K562 (cell line): ENCODE measurements around the gene PGAP3. TPM values are rescaled to one million over a fixed set of nuclear protein-coding genes. Genes with fewer than 3 reads are reported as not detected.

Experiments used
- ARNT ChIP-seq, 2 experiments: fragments of 450-650 bp; IDR thresholded peaks; 2 replicates each; pipeline ENCODE4 v1.6.1; 2016; ENCODE audit warnings: mild to moderate bottlenecking in 1 of 2
- CREBBP ChIP-seq: IDR thresholded peaks from one replicate; pipeline ENCODE4 v1.6.1; 2012; ENCODE audit warnings: low read depth, mild to moderate bottlenecking, control low read depth, inconsistent platforms, low read length
- DDX20 ChIP-seq: fragments of 450-650 bp; IDR thresholded peaks from 2 replicates; pipeline ENCODE4 v1.6.1; 2016; ENCODE audit warnings: missing genetic modification characterization, low read depth, mild to moderate bottlenecking, missing compliant biosample characterization, moderate library complexity
- E4F1 ChIP-seq: fragments of 250-450 bp; sonication (Bioruptor Pico); IDR thresholded peaks from 2 replicates; pipeline ENCODE4 v1.5.0; 2021; ENCODE audit warnings: mild to moderate bottlenecking, borderline replicate concordance
- GTF2A2 ChIP-seq: IDR thresholded peaks from 2 replicates; pipeline ENCODE4 v1.6.1; 2016; ENCODE audit warnings: mild to moderate bottlenecking, missing genetic modification characterization, missing compliant biosample characterization
- HDAC8 ChIP-seq: fragments of 450-650 bp; IDR thresholded peaks from 2 replicates; pipeline ENCODE4 v1.6.1; 2016; ENCODE audit warnings: mild to moderate bottlenecking, missing genetic modification characterization, moderate library complexity, missing compliant biosample characterization
- MBD2 ChIP-seq: sonication (generic); IDR thresholded peaks from 2 replicates; pipeline ENCODE4 v1.6.1; 2016; ENCODE audit warnings: low read depth, borderline replicate concordance
- MECOM ChIP-seq: fragments of 250-450 bp; sonication (Bioruptor Pico); IDR thresholded peaks from 2 replicates; pipeline ENCODE4 v1.8.0; 2022; ENCODE audit warnings: inconsistent platforms
- MTA3 ChIP-seq: fragments of 450-650 bp; formaldehyde crosslinking; IDR thresholded peaks from 2 replicates; pipeline ENCODE4 v1.6.1; 2017; ENCODE audit warnings: mild to moderate bottlenecking, borderline replicate concordance
- MYNN ChIP-seq, 2 experiments: sonication (generic); formaldehyde crosslinking in 1 of 2; IDR thresholded peaks; 2 replicates each; pipeline versions ENCODE4 v1.5.0 to v1.6.1; 2016 to 2020; ENCODE audit warnings: antibody characterized with exemption in 1 of 2, missing genetic modification reagents in 1 of 2
- POLR2AphosphoS5 ChIP-seq: IDR thresholded peaks from 2 replicates; pipeline ENCODE4 v1.6.1; 2011; ENCODE audit warnings: mild to moderate bottlenecking, low read depth, low read length, moderate library complexity; ENCODE audit not compliant: control insufficient read depth, insufficient read depth
- SP1 ChIP-seq: sonication (generic); formaldehyde crosslinking; IDR thresholded peaks from 2 replicates; pipeline ENCODE4 v1.8.1; 2022; ENCODE audit warnings: mild to moderate bottlenecking, missing genetic modification reagents
- TFAP4 ChIP-seq: sonication (generic); formaldehyde crosslinking; IDR thresholded peaks from 2 replicates; pipeline ENCODE4 v1.8.0; 2022; ENCODE audit warnings: missing genetic modification reagents, mild to moderate bottlenecking, moderate library complexity, borderline replicate concordance
- TRIM24 ChIP-seq, 2 experiments: fragments of 450-650 bp; IDR thresholded peaks; 2 replicates each; pipeline ENCODE4 v1.6.1; 2016
- ZFP36 ChIP-seq: fragments of 150-350 bp; IDR thresholded peaks from 2 replicates; pipeline ENCODE4 v1.6.1; 2018; ENCODE audit warnings: low read length, low read depth; ENCODE audit not compliant: partially characterized antibody
- ZNF212 ChIP-seq: fragments of 450-650 bp; formaldehyde crosslinking; IDR thresholded peaks from 2 replicates; pipeline ENCODE4 v1.4.0; 2020; ENCODE audit warnings: mild to moderate bottlenecking
- ZNF316 ChIP-seq: fragments of 450-650 bp; IDR thresholded peaks from 2 replicates; pipeline ENCODE4 v1.6.1; 2016
- ZNF589 ChIP-seq: fragments of 200-800 bp; sonication (Bioruptor generic); IDR thresholded peaks from 2 replicates; pipeline ENCODE4 v1.6.1; 2016; ENCODE audit warnings: low read depth, missing genetic modification characterization, missing compliant biosample characterization
- ZNF717 ChIP-seq: fragments of 250-450 bp; sonication (Bioruptor Pico); IDR thresholded peaks from 2 replicates; pipeline ENCODE4 v1.5.0; 2021
- polyA plus RNA-seq, 8 experiments: library from polyadenylated mRNA; depleted of rRNA in 4 of 8; stranded (reverse) in 5 of 8; unstranded in 3 of 8; fragments of >200 nt; fragmentation: Nextera tagmentation in 2 of 8; fragmentation: Illumina TruSeq in 1 of 8; extraction: Ambion mirVana in 2 of 8; extraction: Trizol in 1 of 8; gene quantifications; 2 replicates each; pipeline versions ENCODE4 v1.2.1 to v1.2.3, GENCODE V29; 2011 to 2014; ENCODE audit warnings: inconsistent platforms in 1 of 8, missing spikeins in 1 of 8
- total RNA-seq, 7 experiments: library from RNA; depleted of rRNA in 6 of 7; stranded (reverse); fragments of >200 nt in 6 of 7; fragmentation: Illumina TruSeq in 2 of 7; extraction: Trizol in 2 of 7; gene quantifications; 2 replicates each; pipeline versions ENCODE4 v1.2.1 to v1.2.3, GENCODE V29; 2011 to 2021; ENCODE audit warnings: low replicate concordance in 1 of 7
- TF ChIP-seq, protein P1 (sequence below): fragments of 450-650 bp; formaldehyde crosslinking; IDR thresholded peaks from 2 replicates; pipeline ENCODE4 v1.4.0; 2022; ENCODE audit warnings: mild to moderate bottlenecking, moderate library complexity
- TF ChIP-seq, protein P2 (sequence below), 2 experiments: IDR thresholded peaks; 2 replicates each; pipeline ENCODE4 v1.6.1; 2012; ENCODE audit warnings: improper control_type of control experiment in 2 of 2, low read depth in 2 of 2, low read length in 2 of 2, borderline replicate concordance in 1 of 2
- TF ChIP-seq, protein P3 (sequence below), 2 experiments: fragments of 250-450 bp in 1 of 2; fragments of 450-650 bp in 1 of 2; sonication (Bioruptor Pico) in 1 of 2; IDR thresholded peaks; 2 replicates each; pipeline versions ENCODE4 v1.6.1 to v1.8.0; 2016 to 2021; ENCODE audit warnings: mild to moderate bottlenecking in 2 of 2, moderate library complexity in 2 of 2, missing compliant biosample characterization in 1 of 2, missing genetic modification characterization in 1 of 2

Gene PGAP3
- total and polyA plus RNA-seq, 9 of the 15 experiments (the other 6 are each of a cell fraction or from before 2014, with no cell fraction given): 0.38 to 9.4 (median 4.5) TPM

DNA sequence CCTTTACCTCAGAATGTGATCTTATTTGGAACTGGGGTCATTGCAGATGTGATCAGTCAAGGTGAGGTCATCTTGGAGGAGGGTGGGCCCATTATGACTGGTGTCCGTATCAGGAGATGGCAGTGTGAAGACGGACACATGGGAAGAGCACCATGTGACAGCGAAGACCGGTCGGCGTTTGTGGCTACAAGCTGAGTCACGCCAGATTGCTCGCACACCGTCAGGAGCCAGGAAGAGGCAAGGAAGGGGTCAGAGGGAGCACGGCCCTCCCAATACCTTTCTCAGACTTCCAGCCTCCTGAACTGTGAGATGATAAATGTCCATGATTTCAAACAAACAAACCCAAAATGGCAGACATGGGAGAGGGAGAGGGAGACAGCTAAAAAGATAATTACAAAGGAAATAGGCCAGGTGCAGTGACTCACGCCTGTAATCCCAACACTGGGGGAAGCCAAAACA, 37.7 kb downstream of the PGAP3 start (continued):
- TF ChIP-seq ZNF589 (CRISPR knock-in tag) (peak; percentile 63; the same call in 1 of the 2 replicates), SP1 (CRISPR knock-in tag) (no peak), TFAP4 (CRISPR knock-in tag) (peak; percentile 76; the same call in 1 of the 2 replicates), MTA3 (peak; percentile 80), ARNT (IDR thresholded peaks at IDR 0.05) (peak in 1 of 2 experiments; percentile 77; a peak in 2 of 4 replicates), POLR2AphosphoS5 (peak; percentile 53; the same call in 1 of the 2 replicates), E4F1 (CRISPR knock-in tag) (no peak), ZNF316 (peak; percentile 92), MYNN (IDR thresholded peaks at IDR 0.05) (peak; percentile 51; the same call in 1 of the 2 replicates), MYNN (CRISPR knock-in tag; IDR thresholded peaks at IDR 0.05) (no peak), HDAC8 (tag) (peak; percentile 86; the same call in 1 of the 2 replicates), MECOM (peak; percentile 76; the same call in 1 of the 2 replicates), DDX20 (no peak), CREBBP (no peak), GTF2A2 (tag) (no peak), MBD2 (no peak), ZNF717 (CRISPR knock-in tag) (no peak), TRIM24 (IDR thresholded peaks at IDR 0.05) (peak; percentile 44 to 71; a peak in 3 of 4 replicates), ZNF212 (CRISPR knock-in tag) (no peak), ZFP36 (peak; percentile 26)
- TF ChIP-seq, protein P1, sequence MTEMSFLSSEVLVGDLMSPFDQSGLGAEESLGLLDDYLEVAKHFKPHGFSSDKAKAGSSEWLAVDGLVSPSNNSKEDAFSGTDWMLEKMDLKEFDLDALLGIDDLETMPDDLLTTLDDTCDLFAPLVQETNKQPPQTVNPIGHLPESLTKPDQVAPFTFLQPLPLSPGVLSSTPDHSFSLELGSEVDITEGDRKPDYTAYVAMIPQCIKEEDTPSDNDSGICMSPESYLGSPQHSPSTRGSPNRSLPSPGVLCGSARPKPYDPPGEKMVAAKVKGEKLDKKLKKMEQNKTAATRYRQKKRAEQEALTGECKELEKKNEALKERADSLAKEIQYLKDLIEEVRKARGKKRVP (CRISPR knock-in tag): 0 out of 2 replicates have a peak, but pooled peaks have one; percentile 26
- TF ChIP-seq, protein P2, sequence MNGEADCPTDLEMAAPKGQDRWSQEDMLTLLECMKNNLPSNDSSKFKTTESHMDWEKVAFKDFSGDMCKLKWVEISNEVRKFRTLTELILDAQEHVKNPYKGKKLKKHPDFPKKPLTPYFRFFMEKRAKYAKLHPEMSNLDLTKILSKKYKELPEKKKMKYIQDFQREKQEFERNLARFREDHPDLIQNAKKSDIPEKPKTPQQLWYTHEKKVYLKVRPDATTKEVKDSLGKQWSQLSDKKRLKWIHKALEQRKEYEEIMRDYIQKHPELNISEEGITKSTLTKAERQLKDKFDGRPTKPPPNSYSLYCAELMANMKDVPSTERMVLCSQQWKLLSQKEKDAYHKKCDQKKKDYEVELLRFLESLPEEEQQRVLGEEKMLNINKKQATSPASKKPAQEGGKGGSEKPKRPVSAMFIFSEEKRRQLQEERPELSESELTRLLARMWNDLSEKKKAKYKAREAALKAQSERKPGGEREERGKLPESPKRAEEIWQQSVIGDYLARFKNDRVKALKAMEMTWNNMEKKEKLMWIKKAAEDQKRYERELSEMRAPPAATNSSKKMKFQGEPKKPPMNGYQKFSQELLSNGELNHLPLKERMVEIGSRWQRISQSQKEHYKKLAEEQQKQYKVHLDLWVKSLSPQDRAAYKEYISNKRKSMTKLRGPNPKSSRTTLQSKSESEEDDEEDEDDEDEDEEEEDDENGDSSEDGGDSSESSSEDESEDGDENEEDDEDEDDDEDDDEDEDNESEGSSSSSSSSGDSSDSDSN (IDR thresholded peaks at IDR 0.05; ENCODE audit: borderline replicate concordance in 1 of 2, low read depth in 2 of 2, low read length in 2 of 2): no peak
- TF ChIP-seq, protein P3, sequence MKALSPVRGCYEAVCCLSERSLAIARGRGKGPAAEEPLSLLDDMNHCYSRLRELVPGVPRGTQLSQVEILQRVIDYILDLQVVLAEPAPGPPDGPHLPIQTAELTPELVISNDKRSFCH (CRISPR knock-in tag; IDR thresholded peaks at IDR 0.05): no peak
- TF ChIP-seq, protein P3 (tag; IDR thresholded peaks at IDR 0.05): peak; percentile 44; the same call in 1 of the 2 replicates
